Measurements from ENCODE around the gene HCRT.
"Not testable (repeated sequence)": the region's sequence is repeated elsewhere in the genome, so short reads cannot be mapped to it uniquely, and the experiment has no call there.

The HCRT gene

DNA sequence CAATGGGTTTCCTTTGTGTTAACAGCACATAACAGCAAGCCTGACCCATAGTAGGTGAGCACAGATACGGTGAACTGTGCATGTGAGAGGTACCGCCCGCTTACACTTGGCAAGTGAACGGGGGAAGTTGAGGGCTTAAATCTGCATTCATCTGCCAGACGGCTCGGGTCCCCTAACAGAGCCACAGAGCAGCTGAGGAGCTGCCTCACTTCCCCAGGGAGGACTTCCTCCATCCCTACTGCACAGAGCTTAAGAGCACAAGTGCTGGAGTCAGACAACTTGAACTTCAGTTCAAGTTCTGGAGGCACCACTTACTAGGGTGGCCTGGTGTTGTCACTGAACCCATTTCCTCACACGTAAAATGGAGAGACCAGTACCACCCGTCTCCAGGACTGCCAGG, 43.9 kb downstream of the HCRT start:
- DNase-seq (ENCODE audit: low read depth, low spot score) = no peak

DNA sequence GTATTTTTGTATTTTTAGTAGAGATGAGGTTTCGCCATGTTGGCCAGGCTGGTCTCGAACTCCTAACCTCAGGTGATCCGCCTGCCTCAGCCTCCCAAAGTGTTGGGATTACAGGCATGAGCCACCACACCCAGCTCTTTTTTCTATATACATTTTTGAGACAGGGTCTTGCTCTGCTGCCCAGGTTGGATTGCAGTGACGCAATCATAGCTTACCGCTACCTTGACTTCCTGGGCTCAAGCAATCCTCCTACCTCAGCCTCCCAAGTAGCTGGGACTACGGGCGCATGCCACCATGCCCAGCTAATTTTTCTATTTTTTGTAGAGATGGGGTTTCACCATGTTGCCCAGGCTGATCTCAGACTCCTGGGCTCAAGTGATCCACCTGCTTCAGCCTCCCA, 44.6 kb downstream of the HCRT start:
- not testable (repeated sequence) for DNase-seq (ENCODE audit: low read depth, low spot score)

DNA sequence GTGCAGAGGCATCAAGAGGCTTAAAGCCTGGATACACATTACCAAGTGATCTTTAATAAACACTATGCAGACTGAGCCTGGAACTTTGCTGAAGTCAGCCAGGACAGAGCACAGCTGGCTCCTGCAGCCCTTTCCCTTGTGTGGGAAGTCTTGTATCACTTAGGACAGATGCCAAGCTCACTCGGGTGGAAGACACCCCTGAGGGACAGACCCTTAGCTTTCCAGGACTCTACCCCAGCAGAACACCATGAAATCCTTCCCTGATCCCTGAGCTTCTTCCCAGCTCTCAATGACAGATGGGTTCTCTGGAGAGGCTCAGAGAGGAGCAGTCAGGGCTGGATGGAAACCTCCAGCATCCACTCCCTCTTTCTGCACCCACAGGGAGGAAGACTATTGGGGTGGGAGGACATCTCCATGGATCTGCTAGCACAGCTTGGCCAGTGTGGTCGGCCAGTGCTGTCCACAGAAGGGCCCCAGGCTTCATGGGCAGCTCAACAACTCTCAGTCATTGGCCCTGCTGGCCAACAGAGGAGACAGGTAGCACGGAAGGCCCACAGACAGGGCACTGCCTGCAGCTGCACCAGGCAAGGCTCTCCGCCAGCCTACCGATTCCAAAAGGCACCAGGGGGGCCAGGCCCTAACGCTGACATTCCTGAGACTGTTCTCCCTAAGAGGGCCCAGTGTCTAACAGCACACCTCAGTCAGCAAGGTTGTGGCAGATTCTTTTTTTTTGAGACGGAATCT, 46.3 kb downstream of the HCRT start:
- no peak for DNase-seq (ENCODE audit: low read depth, low spot score)

DNA sequence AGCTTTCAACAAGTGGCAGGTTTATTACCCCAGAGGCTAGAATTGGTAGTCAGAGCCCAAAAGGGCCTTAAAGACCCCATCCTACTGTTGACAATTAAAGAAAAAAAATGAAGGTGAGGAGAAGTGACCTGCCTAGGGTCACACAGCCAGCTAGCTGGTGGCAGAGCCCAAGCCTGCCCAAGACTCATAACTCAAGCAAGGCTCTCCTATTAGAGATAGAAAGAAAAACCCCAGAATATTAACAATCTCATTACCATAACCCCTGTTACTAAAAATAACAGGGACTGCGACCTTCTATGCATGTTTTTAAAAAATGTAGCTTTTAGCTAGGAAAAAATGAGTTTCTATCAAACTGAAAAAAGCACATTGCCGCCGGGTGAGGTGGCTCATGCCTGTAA, 48.6 kb downstream of the HCRT start:
- DNase-seq (ENCODE audit: low read depth, low spot score) = no peak

DNA sequence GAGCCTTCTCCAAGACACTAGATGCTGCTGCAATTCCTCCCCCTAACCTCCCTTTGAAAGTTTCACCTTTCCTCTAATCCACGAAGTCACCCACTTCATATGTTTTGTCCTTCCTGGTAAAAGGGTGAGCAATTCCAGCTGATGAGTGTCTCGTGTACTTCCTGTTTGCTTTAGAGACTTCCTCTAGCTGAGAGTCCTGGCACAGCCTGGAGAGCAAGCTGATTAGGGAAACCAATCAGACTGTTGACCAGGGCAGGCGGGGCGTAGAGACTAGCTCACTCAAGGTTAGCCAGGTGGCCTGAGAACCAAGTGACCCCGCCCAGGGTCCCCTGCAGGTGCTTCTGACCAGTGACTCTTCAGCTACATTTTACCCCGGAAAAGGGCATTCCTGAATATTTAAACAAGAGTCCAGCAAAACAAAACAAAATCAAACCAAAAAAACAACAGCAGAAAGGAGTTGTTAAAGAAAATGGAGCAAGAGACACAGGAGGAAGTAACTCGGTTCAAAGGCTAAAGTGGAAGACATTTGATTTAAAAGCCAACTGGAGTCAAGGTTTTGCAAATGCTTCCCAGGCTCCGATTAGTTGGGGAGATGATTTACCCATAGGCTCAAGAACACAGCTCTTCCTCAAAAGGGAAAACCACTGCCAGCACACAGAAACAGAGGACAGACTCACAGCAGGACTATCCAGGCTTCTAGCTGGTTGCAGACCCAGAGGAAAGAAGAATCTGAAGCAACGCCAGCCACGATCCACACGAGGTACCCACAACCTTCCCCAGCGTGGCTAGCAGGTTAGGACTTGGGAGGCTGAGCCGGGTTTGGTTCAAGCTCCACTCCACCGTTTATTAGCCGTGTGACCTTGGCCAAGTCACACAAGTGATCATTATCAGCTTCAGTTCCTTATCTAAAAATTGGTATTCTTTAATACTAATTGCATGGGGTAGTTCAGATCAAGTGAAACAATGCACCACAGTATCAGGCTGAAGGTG, 49.3 kb downstream of the HCRT start:
- no peak for DNase-seq (ENCODE audit: low read depth, low spot score)

DNA sequence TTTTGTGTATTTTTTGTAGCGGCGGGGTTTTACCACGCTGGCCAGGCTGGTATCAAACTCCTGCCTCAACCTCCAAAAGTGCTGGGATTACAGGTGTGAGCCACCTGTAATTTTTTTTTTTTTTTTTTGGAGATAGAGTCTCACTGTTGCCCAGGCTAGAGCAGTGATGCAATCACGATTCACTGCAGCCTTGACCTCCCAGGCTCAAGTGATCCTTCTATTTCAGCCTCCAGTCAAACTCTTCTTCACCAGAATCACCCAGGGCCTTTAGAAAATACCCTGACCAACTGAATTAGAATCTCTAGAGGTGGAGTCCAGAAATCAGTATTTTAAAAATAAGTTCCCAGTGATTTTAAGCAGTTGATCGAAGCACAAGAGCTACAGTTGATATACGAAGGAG, 50.1 kb downstream of the HCRT start:
- DNase-seq (ENCODE audit: low read depth, low spot score) = no peak

Measured in ELF-1 (cell line).